Vagina (tissue), 2 donors: Measurements from ENCODE around the gene ZNF132.

ENCODE experiments used
- CTCF ChIP-seq, 3 experiments: fragments of 450-650 bp in 2 of 3; fragments of 200-600 bp in 1 of 3; sonication (generic) in 1 of 3; IDR thresholded peaks; one replicate each; pipeline ENCODE4 v1.5.1; 2017 to 2019; ENCODE audit warnings: antibody characterized with exemption in 3 of 3, mild to moderate bottlenecking in 2 of 3, moderate library complexity in 2 of 3
- POLR2A ChIP-seq, 2 donors: fragments of 450-650 bp; IDR thresholded peaks; one replicate each; pipeline ENCODE4 v1.6.1; 2017; ENCODE audit warnings: antibody characterized with exemption in 2 of 2, mild to moderate bottlenecking in 2 of 2, moderate library complexity in 2 of 2

DNA sequence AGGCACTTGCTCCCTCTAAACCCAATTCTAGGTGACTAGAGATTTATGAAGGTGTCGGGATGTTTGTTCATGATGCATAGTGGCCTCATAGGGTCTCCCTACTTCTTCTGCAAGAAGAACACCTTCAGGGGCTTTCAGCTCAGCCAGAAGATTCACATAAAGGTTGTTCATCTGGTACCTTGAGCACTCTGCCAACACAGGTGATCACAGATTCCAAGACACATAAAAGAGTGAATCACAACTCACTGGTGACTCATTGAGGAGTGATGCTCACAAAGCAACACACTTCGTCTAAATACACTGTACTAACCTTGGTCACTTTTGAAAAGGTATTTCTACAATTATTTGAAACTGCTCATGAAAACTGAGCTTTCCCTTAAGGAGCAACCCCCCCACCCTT, 20.1 kb upstream of the ZNF132 start:
- TF ChIP-seq CTCF (IDR thresholded peaks at IDR 0.05) = no peak
- TF ChIP-seq POLR2A (IDR thresholded peaks at IDR 0.05) = no peak
